HepG2 (cell line): ENCODE results near the gene PDE4D. TPM values are rescaled to one million over a fixed set of nuclear protein-coding genes. Genes with fewer than 3 reads are reported as not detected.

Source experiments
- ATAC-seq: fragments of 200-7000 bp; cut with Tn5 transposase; 3 replicates; pipeline ENCODE4 v1.9.1; 2020; ENCODE audit warnings: mild to moderate bottlenecking, moderate library complexity
- BruUV-seq: library from RNA; stranded (reverse); fragments of 400-500 nt; replicated peaks from 2 replicates; lab custom pipeline; 2021; lab: Mats Ljungman, UMichigan
- CTCF ChIA-PET: fragments of 300-600 bp; formaldehyde crosslinking; extraction: SDS; loops from one replicate; lab custom pipeline; 2021; ENCODE audit warnings: low total read pairs, inconsistent platforms, low intra/inter-chr PET ratio; lab: Yijun Ruan, JAX
- POLR2A ChIA-PET: fragments of 350-600 bp; sonication (Branson Sonifier 250); formaldehyde crosslinking; loops from one replicate; lab custom pipeline; 2020; ENCODE audit warnings: antibody characterized with exemption, inconsistent platforms; lab: Yijun Ruan, JAX
- DNase-seq: peaks from one replicate; pipeline ENCODE4 v3.0.0-alpha.2; 2015; ENCODE audit warnings: low spot score
- FAIRE-seq: peaks from 3 replicates; lab custom pipeline; 2011; peaks lifted over from hg19 to GRCh38; lab: Jason Lieb, UNC
- H2AFZ ChIP-seq: one replicate; pipeline ENCODE4 v1.6.1; 2011; ENCODE audit warnings: low read length, inconsistent platforms
- H3K27ac ChIP-seq: fragments of 300-600 bp; 3 replicates; pipeline ENCODE4 v1.8.0; 2011; ENCODE audit warnings: mixed run types, mild to moderate bottlenecking, mixed read lengths, low read length, inconsistent platforms; ENCODE audit not compliant: insufficient read depth; ENCODE audit errors: extremely low read length
- H3K27me3 ChIP-seq, 2 experiments: fragments of 200-600 bp in 1 of 2; 2 replicates in 1 of 2; 3 replicates in 1 of 2; pipeline versions ENCODE4 v1.6.0 to v1.8.0; 2011; ENCODE audit warnings: low read length in 2 of 2, mild to moderate bottlenecking in 2 of 2, moderate library complexity in 2 of 2, inconsistent platforms in 1 of 2; ENCODE audit not compliant: insufficient read depth in 2 of 2, control insufficient read depth in 1 of 2
- H3K36me3 ChIP-seq, 2 experiments: fragments of 200-600 bp in 1 of 2; replicated peaks in 1 of 2; 2 replicates in 1 of 2; 3 replicates in 1 of 2; pipeline versions ENCODE4 v1.5.1 to v1.8.0; 2011; ENCODE audit warnings: low read length in 2 of 2, inconsistent platforms in 1 of 2; ENCODE audit not compliant: insufficient read depth in 2 of 2, control insufficient read depth in 1 of 2
- H3K4me1 ChIP-seq: 2 replicates; pipeline ENCODE4 v1.5.1; 2012; ENCODE audit warnings: low read length, inconsistent platforms; ENCODE audit not compliant: insufficient read depth
- H3K4me2 ChIP-seq: 2 replicates; pipeline ENCODE4 v1.6.0; 2011; ENCODE audit warnings: low read depth, low read length, inconsistent platforms
- H3K4me3 ChIP-seq, 3 experiments: fragments of 200-600 bp in 1 of 3; sonication (generic), shearing (Covaris generic) in 1 of 3; replicated peaks in 1 of 3; 2 replicates each; pipeline ENCODE4 v1.5.1; 2011 to 2016; ENCODE audit warnings: low read length in 3 of 3, inconsistent platforms in 2 of 3, low read depth in 2 of 3, mild to moderate bottlenecking in 2 of 3, control low read depth in 1 of 3, mixed read lengths in 1 of 3; ENCODE audit not compliant: insufficient read depth in 1 of 3
- H3K79me2 ChIP-seq: one replicate; pipeline ENCODE4 v1.6.1; 2011; ENCODE audit warnings: low read length, inconsistent platforms; ENCODE audit not compliant: insufficient read depth
- H3K9ac ChIP-seq: 2 replicates; pipeline ENCODE4 v1.6.0; 2011; ENCODE audit warnings: mild to moderate bottlenecking, low read depth, low read length, inconsistent platforms; ENCODE audit not compliant: insufficient read depth
- H3K9me3 ChIP-seq: 2 replicates; pipeline ENCODE4 v1.5.1; 2012; ENCODE audit warnings: mild to moderate bottlenecking, low read length
- H4K20me1 ChIP-seq: 2 replicates; pipeline ENCODE4 v1.6.0; 2011; ENCODE audit warnings: inconsistent platforms, mild to moderate bottlenecking, low read length, moderate library complexity; ENCODE audit not compliant: insufficient read depth
- KLF13 ChIP-seq: sonication (generic); formaldehyde crosslinking; IDR thresholded peaks from 2 replicates; pipeline ENCODE4 v1.4.0; 2020; ENCODE audit warnings: mild to moderate bottlenecking, missing genetic modification reagents
- NBN ChIP-seq: fragments of 450-650 bp; conservative IDR thresholded peaks from 2 replicates; pipeline ENCODE4 v1.6.1; 2017
- PHF20 ChIP-seq: sonication (generic); formaldehyde crosslinking; IDR thresholded peaks from 2 replicates; pipeline ENCODE4 v1.5.0; 2020; ENCODE audit warnings: mild to moderate bottlenecking, missing genetic modification reagents
- SMARCC2 ChIP-seq: fragments of 450-650 bp; IDR thresholded peaks from 2 replicates; pipeline ENCODE4 v1.6.1; 2017; ENCODE audit warnings: antibody characterized with exemption, mild to moderate bottlenecking
- ZNF530 ChIP-seq: sonication (generic); formaldehyde crosslinking; IDR thresholded peaks from 2 replicates; pipeline ENCODE4 v1.5.0; 2020; ENCODE audit warnings: low read depth, mild to moderate bottlenecking, missing genetic modification reagents
- WGBS: methylation state at CpG from one replicate; pipeline ENCODE4 v1.1.6; 2017; ENCODE audit warnings: low lambda C conversion rate; 5-methylcytosine and 5-hydroxymethylcytosine counted together
- in situ Hi-C: cut with HindIII; loops from 2 replicates; pipeline ENCODE4 v1.10.0; 2017; ENCODE audit warnings: low pct_unique_long_range_greater_than_20kb; ENCODE audit not compliant: extremely low pct_ligation_motif_present
- intact Hi-C: fragments of 100-400 bp; cut with micrococcal nuclease; formaldehyde crosslinking; loops from one replicate; pipeline ENCODE4 v1.10.0; 2022; ENCODE audit not compliant: unreplicated experiment
- polyA plus RNA-seq, 8 experiments: library from polyadenylated mRNA; depleted of rRNA in 3 of 8; stranded (reverse) in 7 of 8; unstranded in 1 of 8; fragments of >200 nt; fragmentation: Illumina TruSeq in 4 of 8; extraction: Trizol in 4 of 8; gene quantifications; 2 replicates each; pipeline versions ENCODE4 v1.2.1 to v1.2.3, GENCODE V29; 2011 to 2016; ENCODE audit warnings: low read depth in 4 of 8, missing spikeins in 1 of 8, mixed read lengths in 1 of 8; ENCODE audit not compliant: insufficient read depth in 1 of 8
- total RNA-seq, 5 experiments: library from RNA; depleted of rRNA; stranded (reverse); fragments of >200 nt; fragmentation: Illumina TruSeq; extraction: Trizol; gene quantifications; 2 replicates each; pipeline ENCODE4 v1.2.3, GENCODE V29; 2016; ENCODE audit warnings: low read depth in 1 of 5
- TF ChIP-seq, protein P1 (sequence below): IDR thresholded peaks from 2 replicates; pipeline ENCODE4 v1.6.1; 2016; ENCODE audit warnings: low read depth
- TF ChIP-seq, protein P2 (sequence below): sonication (generic); formaldehyde crosslinking; IDR thresholded peaks from 2 replicates; pipeline ENCODE4 v1.5.0; 2020; ENCODE audit warnings: missing genetic modification reagents, mild to moderate bottlenecking, borderline replicate concordance
- TF ChIP-seq, protein P3 (sequence below): sonication (generic); formaldehyde crosslinking; IDR thresholded peaks from 2 replicates; pipeline ENCODE4 v1.5.1; 2020; ENCODE audit warnings: missing genetic modification reagents, mild to moderate bottlenecking, borderline replicate concordance
- TF ChIP-seq, protein P4 (sequence below): sonication (generic); formaldehyde crosslinking; IDR thresholded peaks from 2 replicates; pipeline ENCODE4 v1.5.1; 2020; ENCODE audit warnings: missing genetic modification reagents, mild to moderate bottlenecking, borderline replicate concordance
- TF ChIP-seq, protein P5 (sequence below): sonication (generic); formaldehyde crosslinking; IDR thresholded peaks from 2 replicates; pipeline ENCODE4 v1.4.0; 2020; ENCODE audit warnings: low read depth, mild to moderate bottlenecking, missing genetic modification reagents

The PDE4D gene
- total and polyA plus RNA-seq, 2 of the 13 experiments (the other 11 are each of a cell fraction or from before 2014, with no cell fraction given), result 7.0 to 12.2 TPM

GRCh38 chr5:59554501-59554900, 339.0 kb downstream of the PDE4D start:
- H3K36me3 ChIP-seq, result no peaks in the 10 kb centered on the region
- ChIA-PET POLR2A (no interaction called here), CTCF (no interaction called here)
- ATAC-seq, result no peak
- FAIRE-seq, result no peak
- no TSS peak for BruUV-seq
- no peaks in the 10 kb centered on the region for H3K79me2 ChIP-seq
- no peak overlapping the region for H3K27ac ChIP-seq
- no peaks in the 10 kb centered on the region for H4K20me1 ChIP-seq
- H3K4me1 ChIP-seq, result peaks cover 3% of the 10 kb centered on the region
- TF ChIP-seq, protein P1, sequence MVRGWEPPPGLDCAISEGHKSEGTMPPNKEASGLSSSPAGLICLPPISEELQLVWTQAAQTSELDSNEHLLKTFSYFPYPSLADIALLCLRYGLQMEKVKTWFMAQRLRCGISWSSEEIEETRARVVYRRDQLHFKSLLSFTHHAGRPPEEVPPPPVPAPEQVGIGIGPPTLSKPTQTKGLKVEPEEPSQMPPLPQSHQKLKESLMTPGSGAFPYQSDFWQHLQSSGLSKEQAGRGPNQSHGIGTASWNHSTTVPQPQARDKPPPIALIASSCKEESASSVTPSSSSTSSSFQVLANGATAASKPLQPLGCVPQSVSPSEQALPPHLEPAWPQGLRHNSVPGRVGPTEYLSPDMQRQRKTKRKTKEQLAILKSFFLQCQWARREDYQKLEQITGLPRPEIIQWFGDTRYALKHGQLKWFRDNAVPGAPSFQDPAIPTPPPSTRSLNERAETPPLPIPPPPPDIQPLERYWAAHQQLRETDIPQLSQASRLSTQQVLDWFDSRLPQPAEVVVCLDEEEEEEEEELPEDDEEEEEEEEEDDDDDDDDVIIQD (CRISPR knock-in tag), result no peak
- TF ChIP-seq, protein P2, sequence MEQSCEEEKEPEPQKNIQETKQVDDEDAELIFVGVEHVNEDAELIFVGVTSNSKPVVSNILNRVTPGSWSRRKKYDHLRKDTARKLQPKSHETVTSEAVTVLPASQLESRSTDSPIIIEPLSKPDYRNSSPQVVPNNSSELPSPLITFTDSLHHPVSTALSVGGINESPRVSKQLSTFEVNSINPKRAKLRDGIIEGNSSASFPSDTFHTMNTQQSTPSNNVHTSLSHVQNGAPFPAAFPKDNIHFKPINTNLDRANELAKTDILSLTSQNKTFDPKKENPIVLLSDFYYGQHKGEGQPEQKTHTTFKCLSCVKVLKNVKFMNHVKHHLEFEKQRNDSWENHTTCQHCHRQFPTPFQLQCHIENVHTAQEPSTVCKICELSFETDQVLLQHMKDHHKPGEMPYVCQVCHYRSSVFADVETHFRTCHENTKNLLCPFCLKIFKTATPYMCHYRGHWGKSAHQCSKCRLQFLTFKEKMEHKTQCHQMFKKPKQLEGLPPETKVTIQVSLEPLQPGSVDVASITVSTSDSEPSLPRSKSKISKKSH (CRISPR knock-in tag), result no peak
- no peak for TF ChIP-seq PHF20 (CRISPR knock-in tag)
- no peak for TF ChIP-seq SMARCC2
- TF ChIP-seq, all 625 proteins: peak for 0
- Histone ChIP-seq H3K27me3 (no peaks in the 10 kb centered on the region), H2AFZ (no peak overlapping the region), H3K4me2 (no peak overlapping the region), H3K4me3 (no peak overlapping the region), H3K9ac (no peak overlapping the region), H3K9me3 (no peaks in the 10 kb centered on the region)
- no peak for DNase-seq
- 56% methylated on average over 4 of the region's 4 CpGs for WGBS
- in situ Hi-C loops, result no loop called here
- intact Hi-C loops, result no loop called here

- TF ChIP-seq ZNF530 (CRISPR knock-in tag), result no peak
- TF ChIP-seq, protein P3, sequence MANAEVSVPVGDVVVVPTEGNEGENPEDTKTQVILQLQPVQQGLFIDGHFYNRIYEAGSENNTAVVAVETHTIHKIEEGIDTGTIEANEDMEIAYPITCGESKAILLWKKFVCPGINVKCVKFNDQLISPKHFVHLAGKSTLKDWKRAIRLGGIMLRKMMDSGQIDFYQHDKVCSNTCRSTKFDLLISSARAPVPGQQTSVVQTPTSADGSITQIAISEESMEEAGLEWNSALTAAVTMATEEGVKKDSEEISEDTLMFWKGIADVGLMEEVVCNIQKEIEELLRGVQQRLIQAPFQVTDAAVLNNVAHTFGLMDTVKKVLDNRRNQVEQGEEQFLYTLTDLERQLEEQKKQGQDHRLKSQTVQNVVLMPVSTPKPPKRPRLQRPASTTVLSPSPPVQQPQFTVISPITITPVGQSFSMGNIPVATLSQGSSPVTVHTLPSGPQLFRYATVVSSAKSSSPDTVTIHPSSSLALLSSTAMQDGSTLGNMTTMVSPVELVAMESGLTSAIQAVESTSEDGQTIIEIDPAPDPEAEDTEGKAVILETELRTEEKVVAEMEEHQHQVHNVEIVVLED (CRISPR knock-in tag), result no peak
- TF ChIP-seq, protein P4, sequence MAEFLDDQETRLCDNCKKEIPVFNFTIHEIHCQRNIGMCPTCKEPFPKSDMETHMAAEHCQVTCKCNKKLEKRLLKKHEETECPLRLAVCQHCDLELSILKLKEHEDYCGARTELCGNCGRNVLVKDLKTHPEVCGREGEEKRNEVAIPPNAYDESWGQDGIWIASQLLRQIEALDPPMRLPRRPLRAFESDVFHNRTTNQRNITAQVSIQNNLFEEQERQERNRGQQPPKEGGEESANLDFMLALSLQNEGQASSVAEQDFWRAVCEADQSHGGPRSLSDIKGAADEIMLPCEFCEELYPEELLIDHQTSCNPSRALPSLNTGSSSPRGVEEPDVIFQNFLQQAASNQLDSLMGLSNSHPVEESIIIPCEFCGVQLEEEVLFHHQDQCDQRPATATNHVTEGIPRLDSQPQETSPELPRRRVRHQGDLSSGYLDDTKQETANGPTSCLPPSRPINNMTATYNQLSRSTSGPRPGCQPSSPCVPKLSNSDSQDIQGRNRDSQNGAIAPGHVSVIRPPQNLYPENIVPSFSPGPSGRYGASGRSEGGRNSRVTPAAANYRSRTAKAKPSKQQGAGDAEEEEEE, result no peak
- no peak for TF ChIP-seq KLF13
- TF ChIP-seq, protein P5, sequence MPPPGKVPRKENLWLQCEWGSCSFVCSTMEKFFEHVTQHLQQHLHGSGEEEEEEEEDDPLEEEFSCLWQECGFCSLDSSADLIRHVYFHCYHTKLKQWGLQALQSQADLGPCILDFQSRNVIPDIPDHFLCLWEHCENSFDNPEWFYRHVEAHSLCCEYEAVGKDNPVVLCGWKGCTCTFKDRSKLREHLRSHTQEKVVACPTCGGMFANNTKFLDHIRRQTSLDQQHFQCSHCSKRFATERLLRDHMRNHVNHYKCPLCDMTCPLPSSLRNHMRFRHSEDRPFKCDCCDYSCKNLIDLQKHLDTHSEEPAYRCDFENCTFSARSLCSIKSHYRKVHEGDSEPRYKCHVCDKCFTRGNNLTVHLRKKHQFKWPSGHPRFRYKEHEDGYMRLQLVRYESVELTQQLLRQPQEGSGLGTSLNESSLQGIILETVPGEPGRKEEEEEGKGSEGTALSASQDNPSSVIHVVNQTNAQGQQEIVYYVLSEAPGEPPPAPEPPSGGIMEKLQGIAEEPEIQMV, result no peak
- TF ChIP-seq NBN, result no peak
- no peaks in the 10 kb centered on the region for H3K9me3 ChIP-seq
- H3K9ac ChIP-seq, result no peak overlapping the region
- H3K4me1 ChIP-seq, result peaks cover 5% of the 10 kb centered on the region; the same call in 1 of the 2 replicates
- DNase-seq, result no peak
- H4K20me1 ChIP-seq, result no peaks in the 10 kb centered on the region
- H3K4me3 ChIP-seq, result no peak overlapping the region
- intact Hi-C loops (no loop called here), in situ Hi-C loops (no loop called here)
- no peak overlapping the region for H3K27ac ChIP-seq
- no peak for ATAC-seq
- CTCF ChIA-PET, result no interaction called here
- H2AFZ ChIP-seq, result no peak overlapping the region
- POLR2A ChIA-PET, result no interaction called here
- FAIRE-seq, result no peak
- no peaks in the 10 kb centered on the region for H3K79me2 ChIP-seq
- H3K4me2 ChIP-seq, result no peak overlapping the region
- BruUV-seq, result no TSS peak
- no peaks in the 10 kb centered on the region for H3K36me3 ChIP-seq
- no peaks in the 10 kb centered on the region for H3K27me3 ChIP-seq
Measured at GRCh38 chr5:59553992-59554391, 339.5 kb downstream of the PDE4D start.
